COLO668 (cell line): ENCODE data around the gene TNKS1BP1.
A peak's percentile ranks its signal among the peaks of the same experiment; 100 is the strongest.
"Not testable (repeated sequence)": the region's sequence is repeated elsewhere in the genome, so short reads cannot be mapped to it uniquely, and the experiment has no call there.

Experiments used
- DNase-seq: peaks from one replicate; lab custom pipeline; 2025; ENCODE audit not compliant: unreplicated experiment; lab: John Stamatoyannopoulos, UW

TNKS1BP1 gene

GRCh38 chr11:57356268-57356667 lies 31.5 kb upstream of the TNKS1BP1 start:
- DNase-seq: no peak

GRCh38 chr11:57354699-57355098 lies 29.9 kb upstream of the TNKS1BP1 start:
- no peak for DNase-seq

GRCh38 chr11:57353852-57354251 lies 29.1 kb upstream of the TNKS1BP1 start:
- no peak for DNase-seq

- no peak for DNase-seq
These were observed 28.7 kb upstream of the TNKS1BP1 start for GRCh38 chr11:57353446-57353845.

- no peak for DNase-seq
These were observed 28.3 kb upstream of the TNKS1BP1 start for GRCh38 chr11:57353036-57353435.

GRCh38 chr11:57349491-57350274 lies 24.9 kb upstream of the TNKS1BP1 start:
- DNase-seq: peak; percentile 55

GRCh38 chr11:57348636-57349313 lies 24.0 kb upstream of the TNKS1BP1 start:
- DNase-seq: no peak

- no peak for DNase-seq
These were observed 23.3 kb upstream of the TNKS1BP1 start for GRCh38 chr11:57348052-57348451.

- DNase-seq: no peak
These were observed 22.6 kb upstream of the TNKS1BP1 start for GRCh38 chr11:57347336-57347735.

GRCh38 chr11:57345555-57346211 lies 20.9 kb upstream of the TNKS1BP1 start:
- DNase-seq: peak; percentile 62

- DNase-seq: no peak
These were observed 20.1 kb upstream of the TNKS1BP1 start for GRCh38 chr11:57344826-57345225.

- no peak for DNase-seq
These were observed 19.1 kb upstream of the TNKS1BP1 start for GRCh38 chr11:57343825-57344224.

GRCh38 chr11:57342702-57343101 lies 17.9 kb upstream of the TNKS1BP1 start:
- DNase-seq: no peak

GRCh38 chr11:57341250-57341808 lies 16.6 kb upstream of the TNKS1BP1 start:
- DNase-seq: no peak

GRCh38 chr11:57340039-57340615 lies 15.4 kb upstream of the TNKS1BP1 start:
- DNase-seq: peak; percentile 13

GRCh38 chr11:57339328-57339727 lies 14.6 kb upstream of the TNKS1BP1 start:
- no peak for DNase-seq

GRCh38 chr11:57338142-57338541 lies 13.4 kb upstream of the TNKS1BP1 start, which contains the start of gene P2RX3:
Gene P2RX3, plus strand, starts transcription at chr11:57338352. Its CDS starts 199 bp downstream, at chr11:57338551.
- no peak for DNase-seq

GRCh38 chr11:57336856-57337255 lies 12.1 kb upstream of the TNKS1BP1 start:
- DNase-seq: not testable (repeated sequence)

- no peak for DNase-seq
These were observed 11.4 kb upstream of the TNKS1BP1 start for GRCh38 chr11:57336111-57336666.

- DNase-seq: peak; percentile 90
These were observed 10.8 kb upstream of the TNKS1BP1 start, which contains the start of gene SSRP1 for GRCh38 chr11:57335343-57336110. Gene SSRP1, minus strand, starts transcription at chr11:57335892. Its CDS starts 771 bp downstream, at chr11:57335121.
